K562 treated with DMSO at 1 percent for 48 hours (cell line): ENCODE measurements around the gene ZBED2. TPM values are rescaled to one million over a fixed set of nuclear protein-coding genes. Genes with fewer than 3 reads are reported as not detected.

Experiments used
- total RNA-seq: library from RNA; unstranded; fragments of 300-600 nt; gene quantifications from 2 replicates; pipeline ENCODE4 v1.2.3, GENCODE V29; 2022; ENCODE audit warnings: low replicate concordance; ENCODE audit errors: extremely low read depth

ZBED2 gene, protein sequence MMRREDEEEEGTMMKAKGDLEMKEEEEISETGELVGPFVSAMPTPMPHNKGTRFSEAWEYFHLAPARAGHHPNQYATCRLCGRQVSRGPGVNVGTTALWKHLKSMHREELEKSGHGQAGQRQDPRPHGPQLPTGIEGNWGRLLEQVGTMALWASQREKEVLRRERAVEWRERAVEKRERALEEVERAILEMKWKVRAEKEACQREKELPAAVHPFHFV
- total RNA-seq = not detected in 2 replicates

DNA sequence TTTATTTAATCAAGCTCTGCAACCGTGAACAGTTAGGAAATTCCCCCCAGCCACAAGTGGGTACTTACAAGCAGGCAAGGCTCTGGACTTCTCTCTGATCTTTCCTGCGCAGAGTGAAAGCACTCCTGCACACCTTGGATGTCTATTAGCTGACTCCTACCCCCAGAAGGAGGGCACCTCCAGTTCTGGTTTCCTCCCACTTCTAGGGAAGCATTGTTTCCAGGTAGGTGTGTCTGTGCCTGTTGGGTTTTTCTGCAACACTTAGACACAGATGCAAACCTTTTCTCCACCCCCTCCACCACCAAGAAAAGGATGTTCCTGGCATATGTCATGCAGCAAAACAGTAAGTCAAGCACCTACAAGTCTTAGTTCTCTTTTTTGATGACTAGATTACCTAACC lies at the start of gene ZBED2:
TSS of gene ZBED2 (minus strand) at position 115 of the 400 bp plus-strand sequence. CDS start 1,145 bp downstream, outside the sequence.

Other genes starting within 250 kb of the ZBED2 start
- not detected in 2 replicates for gene CD96, start 53.1 kb downstream of the ZBED2 start, total RNA-seq
- not detected in 2 replicates for gene PLCXD2, start 79.3 kb upstream of the ZBED2 start, total RNA-seq